Right atrium auricular region (tissue), 2 donors: ENCODE results near the gene DMRT1. TPM values are rescaled to one million over a fixed set of nuclear protein-coding genes. Genes with fewer than 3 reads are reported as not detected.

Source experiments
- DNase-seq: peaks from one replicate; pipeline ENCODE4 v3.0.0-alpha.2; 2019; ENCODE audit warnings: low spot score
- H3K27ac ChIP-seq, 2 donors: fragments of 200-600 bp; sonication (generic); 1 replicate in 1 of 2; 2 replicates in 1 of 2; pipeline ENCODE4 v1.5.1; 2016 to 2019
- H3K27me3 ChIP-seq, 2 donors: fragments of 200-600 bp; sonication (generic); one replicate each; pipeline versions ENCODE4 v1.5.1 to v1.6.0; 2017 to 2019
- H3K36me3 ChIP-seq: fragments of 200-600 bp; sonication (generic); one replicate; pipeline ENCODE4 v1.5.1; 2016
- H3K4me1 ChIP-seq, 2 donors: fragments of 200-600 bp; sonication (generic); one replicate each; pipeline versions ENCODE4 v1.5.1 to v1.6.0; 2017 to 2019
- H3K4me3 ChIP-seq, 2 donors: fragments of 200-600 bp; sonication (generic); 1 replicate in 1 of 2; 2 replicates in 1 of 2; pipeline ENCODE4 v1.5.1; 2017 to 2019; ENCODE audit warnings: mild to moderate bottlenecking in 1 of 2, moderate library complexity in 1 of 2
- H3K9me3 ChIP-seq, 2 donors: fragments of 200-600 bp; sonication (generic); one replicate each; pipeline ENCODE4 v1.5.1; 2019
- total RNA-seq, 2 donors: library from RNA; depleted of rRNA; stranded (reverse); fragments of >200 nt; gene quantifications; one replicate each; pipeline ENCODE4 v1.1.0, GENCODE V29; 2016
- TF ChIP-seq, protein P1 (sequence below), 2 donors: fragments of 200-600 bp; sonication (generic); IDR thresholded peaks; one replicate each; pipeline ENCODE4 v1.5.1; 2019; ENCODE audit warnings: antibody characterized with exemption in 2 of 2

Gene DMRT1
- total RNA-seq, 2 donors from 2014 or later = not detected

DNA sequence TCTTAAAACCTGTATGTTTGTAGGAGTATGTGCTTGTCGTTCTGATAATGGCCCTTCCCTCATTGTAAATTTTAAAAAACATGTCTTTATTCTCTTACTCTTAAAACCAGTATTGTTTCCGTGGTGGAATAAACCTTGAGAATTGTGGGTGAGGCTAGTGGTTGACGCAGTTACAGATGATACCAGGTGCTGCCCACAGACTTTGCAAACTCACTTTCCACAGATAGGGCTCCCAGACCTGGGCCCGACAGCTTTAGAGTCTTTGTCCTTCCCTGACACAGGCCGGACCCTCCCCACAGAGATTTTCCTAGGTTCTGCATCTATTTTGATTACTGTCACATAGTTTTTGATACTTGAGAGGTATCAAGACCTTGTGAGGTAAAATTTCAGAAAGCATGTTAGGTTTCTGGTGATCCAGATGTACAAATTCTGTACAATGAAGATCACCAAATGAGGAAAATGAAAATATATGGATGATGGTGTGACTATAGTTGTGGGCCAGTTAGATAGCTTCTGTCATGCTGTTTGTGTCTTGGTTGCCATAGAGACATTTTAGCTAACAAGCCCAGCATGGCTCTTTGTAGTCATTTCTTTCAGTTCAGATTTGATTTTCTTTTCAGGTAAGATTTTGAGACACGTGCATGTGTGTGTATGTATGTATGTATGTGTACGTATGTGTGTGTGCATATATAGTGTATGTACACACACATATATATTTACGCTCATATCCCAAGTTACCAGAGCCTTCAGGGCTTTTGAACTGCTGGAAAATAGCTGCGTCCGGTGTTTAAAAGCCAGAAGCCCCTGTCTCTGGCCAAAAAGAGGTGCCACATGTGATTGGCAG, 33.8 kb downstream of the DMRT1 start:
- no peak for DNase-seq
- no peaks in the 10 kb centered on the region for H3K36me3 ChIP-seq
- no peaks in the 10 kb centered on the region for H3K27me3 ChIP-seq
- TF ChIP-seq, protein P1, sequence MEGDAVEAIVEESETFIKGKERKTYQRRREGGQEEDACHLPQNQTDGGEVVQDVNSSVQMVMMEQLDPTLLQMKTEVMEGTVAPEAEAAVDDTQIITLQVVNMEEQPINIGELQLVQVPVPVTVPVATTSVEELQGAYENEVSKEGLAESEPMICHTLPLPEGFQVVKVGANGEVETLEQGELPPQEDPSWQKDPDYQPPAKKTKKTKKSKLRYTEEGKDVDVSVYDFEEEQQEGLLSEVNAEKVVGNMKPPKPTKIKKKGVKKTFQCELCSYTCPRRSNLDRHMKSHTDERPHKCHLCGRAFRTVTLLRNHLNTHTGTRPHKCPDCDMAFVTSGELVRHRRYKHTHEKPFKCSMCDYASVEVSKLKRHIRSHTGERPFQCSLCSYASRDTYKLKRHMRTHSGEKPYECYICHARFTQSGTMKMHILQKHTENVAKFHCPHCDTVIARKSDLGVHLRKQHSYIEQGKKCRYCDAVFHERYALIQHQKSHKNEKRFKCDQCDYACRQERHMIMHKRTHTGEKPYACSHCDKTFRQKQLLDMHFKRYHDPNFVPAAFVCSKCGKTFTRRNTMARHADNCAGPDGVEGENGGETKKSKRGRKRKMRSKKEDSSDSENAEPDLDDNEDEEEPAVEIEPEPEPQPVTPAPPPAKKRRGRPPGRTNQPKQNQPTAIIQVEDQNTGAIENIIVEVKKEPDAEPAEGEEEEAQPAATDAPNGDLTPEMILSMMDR (IDR thresholded peaks at IDR 0.05) = no peak
- H3K9me3 ChIP-seq = no peaks in the 10 kb centered on the region
- no peaks in the 10 kb centered on the region for H3K4me1 ChIP-seq
- no peak overlapping the region for H3K27ac ChIP-seq
- H3K4me3 ChIP-seq = no peak overlapping the region

DNA sequence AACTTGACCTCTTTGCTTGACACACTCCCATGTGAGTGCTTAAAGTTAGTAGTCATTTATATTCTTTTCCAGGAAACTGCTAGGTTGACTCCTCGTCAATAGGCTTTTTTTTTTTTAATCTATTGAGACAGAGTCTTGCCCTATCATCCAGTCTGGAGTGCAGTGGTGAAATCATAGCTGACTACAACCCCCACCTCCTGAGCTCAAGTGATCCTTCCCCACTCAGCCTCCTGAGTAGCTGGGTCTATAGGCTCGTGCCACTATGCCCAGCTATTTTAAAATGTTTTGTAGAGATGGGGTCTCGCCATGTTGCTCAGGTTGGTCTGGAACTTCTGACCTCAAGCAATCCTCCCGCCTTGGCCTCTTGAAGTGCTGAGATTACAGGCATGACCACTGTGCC, 34.9 kb downstream of the DMRT1 start:
- no peak overlapping the region for H3K4me3 ChIP-seq
- H3K27me3 ChIP-seq = no peaks in the 10 kb centered on the region
- no peaks in the 10 kb centered on the region for H3K9me3 ChIP-seq
- no peaks in the 10 kb centered on the region for H3K4me1 ChIP-seq
- no peak for DNase-seq
- TF ChIP-seq, protein P1 (IDR thresholded peaks at IDR 0.05) = no peak
- no peak overlapping the region for H3K27ac ChIP-seq
- H3K36me3 ChIP-seq = no peaks in the 10 kb centered on the region

DNA sequence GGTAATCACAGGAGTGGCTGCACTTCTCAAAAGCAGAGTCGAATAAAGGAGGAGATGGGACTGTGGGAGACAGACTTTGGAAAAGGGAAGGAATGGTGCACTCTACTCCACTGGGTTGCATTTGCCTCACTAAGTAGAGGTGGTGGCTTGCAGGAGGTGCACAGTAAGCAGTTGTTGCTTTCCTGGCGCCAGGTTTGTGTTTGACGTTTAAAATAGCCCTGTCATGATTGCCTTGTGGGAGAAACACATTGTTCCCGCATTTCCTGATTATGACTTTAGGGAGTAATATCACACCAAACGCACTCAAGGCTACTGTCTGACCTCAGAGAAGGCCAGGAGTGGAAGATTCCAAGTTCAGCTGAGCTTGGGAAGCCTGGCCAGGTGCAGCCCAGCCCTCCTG, 36.7 kb downstream of the DMRT1 start:
- Histone ChIP-seq H3K4me1 (no peaks in the 10 kb centered on the region), H3K4me3 (no peak overlapping the region)
- no peak for DNase-seq

DNA sequence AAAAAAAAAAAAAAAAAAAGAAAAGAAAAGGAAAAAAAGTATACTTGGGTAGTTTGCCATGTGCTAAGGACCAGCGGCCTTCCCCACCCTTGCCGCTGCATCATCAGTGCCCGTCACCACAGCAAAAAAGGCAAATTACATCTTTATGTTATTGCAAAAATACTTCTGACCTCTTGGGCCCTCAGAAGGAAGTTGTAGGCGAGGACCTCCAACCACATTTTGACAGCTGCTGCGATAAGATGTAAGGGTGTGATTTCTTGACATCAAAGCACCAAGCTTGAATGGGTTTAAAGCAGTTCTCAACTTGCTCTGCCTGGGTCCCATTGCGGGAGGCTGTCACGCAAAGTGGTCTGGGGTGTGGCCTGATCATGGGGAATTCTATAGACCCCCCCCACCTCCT, 39.2 kb downstream of the DMRT1 start:
- Histone ChIP-seq H3K4me1 (no peaks in the 10 kb centered on the region), H3K27me3 (no peaks in the 10 kb centered on the region), H3K36me3 (no peaks in the 10 kb centered on the region), H3K27ac (no peak overlapping the region), H3K4me3 (no peak overlapping the region), H3K9me3 (no peaks in the 10 kb centered on the region)
- no peak for DNase-seq
- TF ChIP-seq, protein P1 (IDR thresholded peaks at IDR 0.05) = no peak

More for the DNA sequence above, 36.7 kb downstream of the DMRT1 start:
- Histone ChIP-seq H3K27me3 (no peaks in the 10 kb centered on the region), H3K36me3 (no peaks in the 10 kb centered on the region), H3K9me3 (no peaks in the 10 kb centered on the region), H3K27ac (no peak overlapping the region)
- TF ChIP-seq, protein P1 (IDR thresholded peaks at IDR 0.05) = no peak

DNA sequence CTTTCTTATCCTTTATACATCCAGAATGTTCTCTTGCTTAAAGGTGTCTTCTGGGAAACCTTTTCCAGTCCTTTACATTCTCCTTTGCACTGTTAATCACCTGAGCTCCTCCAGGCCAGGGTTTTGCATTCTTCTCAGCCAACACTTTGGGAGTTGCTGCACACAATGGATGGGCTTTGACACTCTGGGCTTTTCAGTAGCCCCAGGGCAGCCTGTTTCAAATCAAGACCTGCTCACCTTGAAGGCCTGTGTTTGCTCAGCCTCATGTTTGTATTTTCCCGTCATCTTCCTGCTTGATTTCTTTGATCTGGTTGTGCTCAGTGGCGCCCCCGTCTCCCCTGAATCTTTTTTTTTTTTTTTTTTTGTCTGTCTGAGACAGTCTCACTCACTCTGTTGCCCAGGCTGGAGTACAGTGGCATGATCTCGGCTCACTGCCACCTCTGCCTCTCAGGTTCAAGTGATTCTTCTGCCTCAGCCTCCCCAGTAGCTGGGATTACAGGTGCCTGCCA, 41.0 kb downstream of the DMRT1 start:
- H3K4me1 ChIP-seq = no peaks in the 10 kb centered on the region
- no peaks in the 10 kb centered on the region for H3K27me3 ChIP-seq
- no peak for DNase-seq
- H3K36me3 ChIP-seq = no peaks in the 10 kb centered on the region
- H3K27ac ChIP-seq = no peak overlapping the region
- H3K4me3 ChIP-seq = no peak overlapping the region
- TF ChIP-seq, protein P1 (IDR thresholded peaks at IDR 0.05) = no peak
- H3K9me3 ChIP-seq = no peaks in the 10 kb centered on the region
